RWPE2 (cell line): Measurements from ENCODE around the gene PIGBOS1.

Experiments
- ATAC-seq: fragments of 200-7000 bp; cut with Tn5 transposase; 3 replicates; pipeline ENCODE4 v1.9.1; 2021; ENCODE audit warnings: low read depth
- DNase-seq: peaks from one replicate; pipeline ENCODE4 v3.0.0-alpha.2; 2020; ENCODE audit warnings: low spot score
- H3K27ac ChIP-seq: fragments of 450-650 bp; 2 replicates; pipeline ENCODE4 v1.5.1; 2017; ENCODE audit warnings: mild to moderate bottlenecking; ENCODE audit not compliant: poor library complexity, severe bottlenecking
- H3K27me3 ChIP-seq: fragments of 250-450 bp; sonication (Bioruptor Pico); 2 replicates; pipeline ENCODE4 v1.5.1; 2021; ENCODE audit warnings: mild to moderate bottlenecking, moderate library complexity; ENCODE audit not compliant: insufficient read depth, poor library complexity, severe bottlenecking
- H3K36me3 ChIP-seq: fragments of 250-450 bp; sonication (Bioruptor Pico); 2 replicates; pipeline ENCODE4 v1.5.1; 2020; ENCODE audit warnings: low read depth, mild to moderate bottlenecking, moderate library complexity
- H3K4me1 ChIP-seq: fragments of 250-450 bp; sonication (Bioruptor Pico); 2 replicates; pipeline ENCODE4 v1.5.1; 2021; ENCODE audit warnings: mild to moderate bottlenecking, moderate library complexity; ENCODE audit not compliant: insufficient read depth, poor library complexity, severe bottlenecking
- H3K4me3 ChIP-seq: fragments of 250-450 bp; sonication (Bioruptor Pico); 2 replicates; pipeline ENCODE4 v1.5.1; 2021; ENCODE audit warnings: mild to moderate bottlenecking, moderate library complexity; ENCODE audit not compliant: severe bottlenecking
- H3K9me3 ChIP-seq: fragments of 250-450 bp; sonication (Bioruptor Pico); 2 replicates; pipeline ENCODE4 v1.5.1; 2021; ENCODE audit warnings: mild to moderate bottlenecking, moderate library complexity; ENCODE audit not compliant: severe bottlenecking
- TF ChIP-seq, protein P1 (sequence below): fragments of 450-650 bp; IDR thresholded peaks from one replicate; pipeline ENCODE4 v1.5.1; 2017; ENCODE audit warnings: mild to moderate bottlenecking, moderate library complexity; ENCODE audit not compliant: poor library complexity, severe bottlenecking

PIGBOS1 gene

DNA sequence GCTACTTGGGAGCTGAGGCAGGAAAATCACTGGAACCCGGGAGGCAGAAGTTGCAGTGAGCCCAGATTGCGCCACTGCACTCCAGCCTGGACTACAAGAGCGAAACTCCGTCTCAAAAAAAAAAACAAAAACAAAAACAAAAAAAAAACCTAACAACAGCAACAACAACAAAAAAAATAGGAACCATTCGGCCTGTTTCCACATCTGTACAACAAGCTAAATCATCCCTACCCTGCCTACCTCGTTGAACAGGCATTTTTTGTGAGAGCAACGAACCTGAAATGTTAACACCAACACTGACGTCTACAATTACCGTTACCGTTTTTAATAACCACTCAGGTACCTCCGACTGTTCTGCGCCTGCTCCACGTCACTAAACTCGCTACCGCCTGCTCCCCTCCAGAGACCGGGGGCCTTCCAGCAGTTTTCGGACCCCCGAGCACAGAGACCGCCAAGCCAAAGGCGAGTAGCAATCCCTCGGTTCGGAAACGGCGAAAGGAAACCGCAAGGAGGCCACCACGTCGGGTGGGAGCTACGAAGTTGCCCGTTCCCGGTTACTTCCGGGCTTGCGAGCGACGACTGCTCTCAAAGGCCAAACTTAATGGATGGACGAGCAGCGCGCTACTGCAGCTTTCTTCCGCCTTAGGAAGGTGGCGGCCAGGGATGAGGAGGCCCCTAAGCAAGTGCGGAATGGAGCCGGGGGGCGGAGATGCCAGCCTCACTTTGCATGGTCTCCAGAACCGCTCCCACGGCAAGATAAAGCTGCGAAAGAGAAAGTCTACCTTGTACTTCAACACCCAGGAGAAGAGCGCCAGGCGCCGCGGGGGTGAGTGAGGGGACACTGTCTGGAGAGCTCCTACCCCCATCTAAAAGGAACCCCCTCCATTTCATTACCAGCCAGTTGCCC lies at the start of gene PIGBOS1, which contains the start of gene PIGB:
Gene PIGBOS1, minus strand, starts transcription at position 536 of the 907 bp plus-strand sequence. CDS start 1,331 bp downstream, outside the sequence.
Gene PIGB, plus strand, starts transcription at position 635 of the 907 bp plus-strand sequence. Its CDS starts 29 bp downstream, at position 664.
- H3K27me3 ChIP-seq: no peaks in the 10 kb centered on the region
- peak within 1 kb of the TSS; percentile 91 for H3K4me3 ChIP-seq
- ATAC-seq: peak; percentile 98
- H3K27ac ChIP-seq: peak within 1 kb of the TSS; percentile 52
- DNase-seq: peak; percentile 92
- TF ChIP-seq, protein P1, sequence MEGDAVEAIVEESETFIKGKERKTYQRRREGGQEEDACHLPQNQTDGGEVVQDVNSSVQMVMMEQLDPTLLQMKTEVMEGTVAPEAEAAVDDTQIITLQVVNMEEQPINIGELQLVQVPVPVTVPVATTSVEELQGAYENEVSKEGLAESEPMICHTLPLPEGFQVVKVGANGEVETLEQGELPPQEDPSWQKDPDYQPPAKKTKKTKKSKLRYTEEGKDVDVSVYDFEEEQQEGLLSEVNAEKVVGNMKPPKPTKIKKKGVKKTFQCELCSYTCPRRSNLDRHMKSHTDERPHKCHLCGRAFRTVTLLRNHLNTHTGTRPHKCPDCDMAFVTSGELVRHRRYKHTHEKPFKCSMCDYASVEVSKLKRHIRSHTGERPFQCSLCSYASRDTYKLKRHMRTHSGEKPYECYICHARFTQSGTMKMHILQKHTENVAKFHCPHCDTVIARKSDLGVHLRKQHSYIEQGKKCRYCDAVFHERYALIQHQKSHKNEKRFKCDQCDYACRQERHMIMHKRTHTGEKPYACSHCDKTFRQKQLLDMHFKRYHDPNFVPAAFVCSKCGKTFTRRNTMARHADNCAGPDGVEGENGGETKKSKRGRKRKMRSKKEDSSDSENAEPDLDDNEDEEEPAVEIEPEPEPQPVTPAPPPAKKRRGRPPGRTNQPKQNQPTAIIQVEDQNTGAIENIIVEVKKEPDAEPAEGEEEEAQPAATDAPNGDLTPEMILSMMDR: no peak
- H3K4me1 ChIP-seq: peaks cover 11% of the 10 kb centered on the region
- H3K36me3 ChIP-seq: peaks cover 12% of the 10 kb centered on the region
- H3K9me3 ChIP-seq: no peaks in the 10 kb centered on the region

DNA sequence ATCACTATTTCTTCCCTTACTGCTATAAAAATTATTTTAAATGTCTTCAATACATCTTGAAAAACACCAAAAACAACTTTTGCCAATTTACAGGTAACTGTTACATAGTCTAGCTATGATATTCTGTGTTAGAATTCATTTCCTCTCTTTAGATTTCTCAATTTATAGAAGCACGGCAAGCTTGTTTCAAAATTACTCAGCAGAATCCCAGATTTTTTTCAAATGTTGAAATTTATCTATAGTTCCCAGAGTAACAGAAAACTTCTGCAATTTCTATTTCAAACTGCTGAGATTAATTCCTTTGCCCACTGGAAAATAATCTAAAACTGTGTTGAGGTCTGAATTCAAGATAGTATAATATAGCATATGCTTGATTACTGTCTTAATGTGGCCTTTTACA lies 48.1 kb upstream of the PIGBOS1 start:
- ATAC-seq (no peak), DNase-seq (no peak)
- Histone ChIP-seq H3K27ac (no peak overlapping the region), H3K4me1 (no peaks in the 10 kb centered on the region), H3K27me3 (no peaks in the 10 kb centered on the region), H3K4me3 (no peak overlapping the region), H3K36me3 (no peaks in the 10 kb centered on the region), H3K9me3 (no peaks in the 10 kb centered on the region)
- TF ChIP-seq, protein P1: no peak

GRCh38 chr15:55362641-55363040 lies 43.7 kb upstream of the PIGBOS1 start:
- no peak for ATAC-seq

DNA sequence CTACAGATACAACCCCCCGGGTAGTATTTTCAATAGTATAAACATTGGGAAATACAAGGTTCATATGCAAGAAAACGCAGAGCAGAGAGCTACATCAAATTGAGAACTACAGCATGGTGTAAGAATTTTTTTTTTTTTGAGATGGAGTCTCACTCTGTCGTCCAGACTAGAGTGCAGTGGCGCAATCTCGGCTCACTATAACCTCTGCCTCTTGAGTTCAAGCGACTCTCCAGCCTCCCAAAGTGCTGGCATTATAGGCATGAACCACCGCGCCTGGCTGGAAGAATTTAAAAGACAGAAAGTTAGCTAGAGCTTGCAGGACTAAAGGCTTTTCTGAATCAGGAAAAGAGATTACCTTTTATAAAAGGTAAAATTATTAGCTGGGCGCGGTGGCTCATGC lies 42.1 kb upstream of the PIGBOS1 start:
- TF ChIP-seq, protein P1: no peak
- no peaks in the 10 kb centered on the region for H3K4me1 ChIP-seq
- no peak for DNase-seq

More at GRCh38 chr15:55362641-55363040, 43.7 kb upstream of the PIGBOS1 start:
- no peaks in the 10 kb centered on the region for H3K36me3 ChIP-seq
- no peaks in the 10 kb centered on the region for H3K4me1 ChIP-seq
- no peaks in the 10 kb centered on the region for H3K9me3 ChIP-seq
- TF ChIP-seq, protein P1: no peak
- H3K27me3 ChIP-seq: no peaks in the 10 kb centered on the region
- no peak for DNase-seq
- no peak overlapping the region for H3K4me3 ChIP-seq
- no peak overlapping the region for H3K27ac ChIP-seq

More for the DNA sequence above, 42.1 kb upstream of the PIGBOS1 start:
- Histone ChIP-seq H3K36me3 (no peaks in the 10 kb centered on the region), H3K4me3 (no peak overlapping the region), H3K27ac (no peak overlapping the region), H3K27me3 (no peaks in the 10 kb centered on the region), H3K9me3 (no peaks in the 10 kb centered on the region)
- no peak for ATAC-seq
